ENCODE data around the gene BSPRY.

GRCh38 chr9:113326230-113326629 is 23.1 kb upstream of the BSPRY start:
- no peak for TF ChIP-seq CTCF (IDR thresholded peaks at IDR 0.05)
- no peak for TF ChIP-seq POLR2A (IDR thresholded peaks at IDR 0.05)

All from uterus (tissue), 2 donors.